HTERT RPE-1 (cell line): ENCODE data around the gene TLNRD1.

Experiments
- in situ Hi-C: fragments of 300-500 bp; cut with MboI; formaldehyde crosslinking; loops from 4 replicates; pipeline ENCODE4 v1.14.3; 2020; ENCODE audit warnings: low sequenced_read_pairs

Gene TLNRD1

GRCh38 chr15:81053621-81054020 lies 52.9 kb downstream of the TLNRD1 start:
- in situ Hi-C loops: no loop called here

GRCh38 chr15:81054236-81054635 lies 53.5 kb downstream of the TLNRD1 start:
- in situ Hi-C loops: no loop called here
